Myocyte (in vitro differentiated cells): Measurements from ENCODE around the gene HSPA12B. TPM values are rescaled to one million over a fixed set of nuclear protein-coding genes. Genes with fewer than 3 reads are reported as not detected.

Experiments used
- DNase-seq: peaks from one replicate; pipeline ENCODE4 v3.0.0-alpha.2; 2012; ENCODE audit warnings: low read depth
- total RNA-seq: library from RNA; depleted of rRNA; stranded (reverse); fragments of >200 nt; gene quantifications from 2 replicates; pipeline ENCODE4 v1.2.3, GENCODE V29; 2014

The HSPA12B gene
- total RNA-seq, 1 donor from 2014 or later = not detected

DNA sequence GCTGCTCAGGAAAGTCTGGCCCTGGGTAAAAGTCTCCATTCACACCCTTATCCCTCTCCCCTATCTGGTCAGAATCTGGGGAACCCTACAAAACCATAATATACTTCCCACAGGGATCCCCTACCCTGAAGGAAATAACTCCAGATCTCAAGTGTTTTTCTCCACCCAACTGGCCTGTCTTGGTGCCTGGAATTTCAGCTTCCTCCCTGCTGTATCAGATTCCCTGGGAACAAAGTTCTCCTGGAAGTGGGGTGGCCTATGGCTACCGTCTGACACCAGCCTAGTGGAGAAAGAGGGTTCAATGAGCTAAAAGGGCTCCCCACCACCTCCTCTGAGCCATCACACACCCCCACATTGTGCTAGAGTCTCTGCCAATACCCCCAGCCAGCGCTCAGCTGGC lies 15.0 kb downstream of the HSPA12B start:
- DNase-seq = no peak

- no peak for DNase-seq
These were observed 15.6 kb downstream of the HSPA12B start for GRCh38 chr20:3748073-3748472.

DNA sequence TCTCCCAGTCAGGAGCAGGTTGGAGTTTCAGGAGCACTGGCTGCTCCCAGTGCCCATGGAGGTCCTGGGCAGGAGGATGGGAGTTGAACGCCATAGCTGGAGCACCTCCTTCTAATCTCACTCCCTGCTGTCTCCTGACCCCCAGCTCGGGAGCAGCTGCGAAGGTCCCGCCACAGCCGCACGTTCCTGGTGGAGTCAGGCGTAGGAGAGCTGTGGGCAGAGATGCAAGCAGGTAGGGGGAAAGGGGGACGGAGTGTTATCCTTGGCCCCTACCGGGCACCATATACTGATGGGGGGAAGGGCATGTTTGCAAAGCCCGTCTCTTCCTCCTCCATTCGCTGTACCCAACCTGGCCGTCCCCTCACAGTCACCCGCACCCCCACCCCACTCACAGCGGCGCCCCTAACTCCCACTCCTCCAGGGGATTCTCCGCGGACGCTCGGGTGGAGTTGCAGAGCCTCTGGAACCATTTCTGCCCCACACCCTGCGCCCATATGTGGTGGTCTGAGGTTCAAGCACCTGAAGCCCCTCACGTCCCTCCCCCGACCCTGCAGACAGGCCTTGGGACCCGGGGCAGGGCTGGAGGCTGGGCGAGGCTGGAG lies 16.7 kb downstream of the HSPA12B start:
- DNase-seq = no peak

GRCh38 chr20:3749689-3750531 lies 17.4 kb downstream of the HSPA12B start:
- DNase-seq = peak; percentile 48

- DNase-seq = no peak
These were observed 18.8 kb downstream of the HSPA12B start for GRCh38 chr20:3751305-3751674.

DNA sequence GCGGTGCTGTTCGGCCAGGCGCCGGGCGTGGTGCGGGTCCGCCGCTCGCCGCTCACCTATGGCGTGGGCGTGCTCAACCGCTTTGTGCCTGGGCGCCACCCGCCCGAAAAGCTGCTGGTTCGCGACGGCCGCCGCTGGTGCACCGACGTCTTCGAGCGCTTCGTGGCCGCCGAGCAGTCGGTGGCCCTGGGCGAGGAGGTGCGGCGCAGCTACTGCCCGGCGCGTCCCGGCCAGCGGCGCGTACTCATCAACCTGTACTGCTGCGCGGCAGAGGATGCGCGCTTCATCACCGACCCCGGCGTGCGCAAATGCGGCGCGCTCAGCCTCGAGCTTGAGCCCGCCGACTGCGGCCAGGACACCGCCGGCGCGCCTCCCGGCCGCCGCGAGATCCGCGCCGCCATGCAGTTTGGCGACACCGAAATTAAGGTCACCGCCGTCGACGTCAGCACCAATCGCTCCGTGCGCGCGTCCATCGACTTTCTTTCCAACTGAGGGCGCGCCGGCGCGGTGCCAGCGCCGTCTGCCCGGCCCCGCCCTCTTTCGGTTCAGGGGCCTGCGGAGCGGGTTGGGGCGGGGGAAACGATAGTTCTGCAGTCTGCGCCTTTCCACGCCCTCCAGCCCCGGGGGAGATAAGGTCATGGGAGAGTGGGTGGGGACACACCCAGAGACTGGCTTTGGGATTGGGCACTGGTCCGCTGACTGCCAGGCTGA lies 19.3 kb downstream of the HSPA12B start:
- DNase-seq = no peak

GRCh38 chr20:3752386-3752759 lies 19.9 kb downstream of the HSPA12B start:
- DNase-seq = no peak

- DNase-seq = peak; percentile 70
These were observed 20.6 kb downstream of the HSPA12B start for GRCh38 chr20:3753098-3753497.

- no peak for DNase-seq
These were observed 21.2 kb downstream of the HSPA12B start for GRCh38 chr20:3753501-3754275.

GRCh38 chr20:3754276-3754630 lies 21.8 kb downstream of the HSPA12B start:
- no peak for DNase-seq

DNA sequence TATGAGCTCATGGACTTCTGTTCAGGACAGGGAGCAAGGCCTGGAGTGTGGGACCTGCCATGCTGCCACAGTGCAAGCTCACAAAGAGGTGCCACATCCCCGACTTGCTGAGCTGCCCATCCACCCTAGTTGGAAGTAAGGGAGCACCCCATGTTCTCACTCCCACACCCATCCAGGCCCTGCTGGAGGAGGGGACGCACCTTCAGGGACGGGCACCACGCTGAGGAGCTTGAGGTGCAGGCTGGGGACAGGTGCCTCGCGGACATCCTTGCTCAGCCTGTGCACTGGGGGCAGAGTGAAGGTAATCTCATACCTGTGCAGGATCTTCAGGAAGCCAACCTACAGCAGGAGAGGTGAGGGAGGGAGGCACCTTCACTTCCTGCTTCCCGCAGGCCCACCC lies 22.8 kb downstream of the HSPA12B start:
- DNase-seq = no peak

- DNase-seq = peak; percentile 60
These were observed 23.5 kb downstream of the HSPA12B start for GRCh38 chr20:3755814-3756480.

DNA sequence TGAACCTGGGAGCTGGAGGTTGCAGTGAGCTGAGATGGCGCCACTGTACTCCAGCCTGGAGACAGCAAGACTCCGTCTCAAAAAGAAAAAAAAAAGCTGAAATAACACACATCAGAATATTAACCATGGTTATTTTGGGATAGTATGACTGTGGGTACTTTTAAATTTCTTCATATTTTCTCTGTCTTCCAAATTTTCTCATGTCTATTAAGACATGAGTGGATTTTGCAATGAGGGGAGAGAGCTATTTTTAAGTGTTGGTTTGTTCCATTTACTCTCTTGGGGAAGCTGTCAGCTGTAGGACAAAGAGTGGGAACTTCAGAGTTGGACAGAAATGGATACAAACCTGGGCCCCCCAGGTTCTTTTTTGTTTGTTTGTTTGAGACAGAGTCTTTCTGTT lies 24.8 kb downstream of the HSPA12B start:
- DNase-seq = no peak

GRCh38 chr20:3758566-3758965 lies 26.1 kb downstream of the HSPA12B start:
- no peak for DNase-seq

GRCh38 chr20:3759316-3759823 lies 26.9 kb downstream of the HSPA12B start:
- DNase-seq = no peak

DNA sequence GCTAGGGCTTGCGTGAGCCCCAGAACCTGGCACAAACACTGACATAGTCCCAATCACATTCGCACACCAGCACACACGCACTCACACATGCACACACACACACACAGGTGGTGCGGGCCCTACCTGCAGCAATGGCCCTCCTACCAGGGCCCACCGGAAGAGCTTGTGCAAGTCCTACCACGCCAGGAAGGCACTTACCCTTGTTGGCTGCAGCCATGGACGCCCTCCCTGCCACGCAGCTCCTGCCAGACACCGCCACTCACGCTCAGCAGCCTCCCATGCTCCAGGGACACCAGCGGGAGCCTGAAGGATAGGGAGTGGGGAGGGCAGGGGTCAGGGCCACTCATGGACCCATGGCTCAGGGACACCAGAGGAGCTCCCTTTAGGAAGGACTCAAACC lies 27.4 kb downstream of the HSPA12B start:
- no peak for DNase-seq

DNA sequence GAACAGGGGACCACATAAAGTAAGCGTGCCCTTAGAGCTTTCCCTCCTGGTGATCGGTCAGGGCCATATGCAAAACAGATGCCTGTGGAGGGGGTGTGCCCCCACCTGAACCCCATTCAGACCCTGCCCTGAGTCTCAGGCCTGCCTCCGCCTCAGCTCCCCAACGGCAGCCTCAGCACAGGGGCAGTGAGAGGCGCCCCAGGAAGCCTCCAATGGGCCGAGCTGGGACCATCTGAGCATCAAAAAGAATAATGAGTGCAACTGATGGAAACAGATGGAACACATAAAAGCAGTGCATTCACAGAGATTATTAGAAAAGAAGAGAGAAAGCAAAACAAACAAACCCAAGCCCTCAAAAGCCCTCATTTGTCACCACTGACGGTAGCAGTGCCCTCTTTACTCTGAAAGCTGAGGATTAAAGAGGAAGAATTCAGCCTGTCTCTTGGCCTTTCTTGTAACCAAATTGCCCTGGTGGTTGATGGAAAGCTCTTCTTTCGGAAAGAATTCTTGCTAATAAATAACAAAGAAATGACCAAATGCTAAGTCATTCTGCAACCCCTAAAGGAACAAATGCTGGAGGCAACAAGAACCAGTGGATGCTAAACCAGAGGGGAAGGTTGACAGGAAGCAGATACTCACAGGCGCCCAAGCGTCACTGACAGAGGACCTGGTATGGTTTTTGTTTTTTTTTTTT lies 28.3 kb downstream of the HSPA12B start:
- no peak for DNase-seq

- DNase-seq = no peak
These were observed 31.5 kb downstream of the HSPA12B start for GRCh38 chr20:3763671-3764601.

- DNase-seq = no peak
These were observed 32.2 kb downstream of the HSPA12B start for GRCh38 chr20:3764659-3765058.
